ENCODE data around the gene CHST11. TPM values are rescaled to one million over a fixed set of nuclear protein-coding genes. Genes with fewer than 3 reads are reported as not detected.

CHST11 gene
- total RNA-seq, 1 experiment from 2014 or later = 6.7 TPM

DNA sequence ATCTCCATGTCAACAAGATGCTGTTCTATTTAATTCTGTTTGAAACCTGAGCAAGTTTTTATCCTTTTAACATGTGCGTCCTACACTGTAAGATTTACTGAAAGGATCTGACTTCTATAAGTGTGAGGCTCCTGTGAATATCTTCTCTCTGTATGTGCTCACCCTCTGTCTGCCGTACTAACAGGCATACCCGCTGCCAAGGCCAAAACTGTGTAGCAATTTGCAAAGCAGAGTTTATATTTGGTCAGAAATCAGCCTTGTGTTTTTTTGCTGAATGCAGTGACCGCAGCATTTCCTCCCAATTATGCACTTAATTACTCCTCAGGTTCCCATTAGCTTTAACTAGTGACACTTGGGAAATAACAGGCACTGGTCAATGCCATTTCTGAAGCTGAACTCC is 12.3 kb downstream of the CHST11 start:
- H3K18ac ChIP-seq (ENCODE audit: insufficient read length, low read depth, low read length) = no peak overlapping the region
- H3K4ac ChIP-seq (ENCODE audit: low read depth, low read length) = no peak overlapping the region
- H3K27me3 ChIP-seq (ENCODE audit: insufficient read depth, low read length) = no peaks in the 10 kb centered on the region
- Mint-ChIP-seq H3K27me3 (ENCODE audit: low read depth) (no peaks in the 10 kb centered on the region; the same call in 1 of the 2 replicates), H3K36me3 (ENCODE audit: insufficient read depth in 1 of 3, low read depth in 3 of 3) (no peaks in the 10 kb centered on the region), H3K27ac (no peak overlapping the region), H3K4me1 (peaks cover 17 to 21% of the 10 kb centered on the region in 2 experiments), H3K9me3 (no peaks in the 10 kb centered on the region), H3K4me3 (no peak overlapping the region)
- H4K5ac ChIP-seq (ENCODE audit: insufficient read length, low read depth, low read length) = no peak overlapping the region
- no peak overlapping the region for H2BK12ac ChIP-seq (ENCODE audit: insufficient read length, low read depth, low read length)
- no peak overlapping the region for H3K14ac ChIP-seq (ENCODE audit: insufficient read depth, low read length)
- no peak overlapping the region for H2BK20ac ChIP-seq (ENCODE audit: low read depth, low read length, poor library complexity, severe bottlenecking)
- no peak overlapping the region for H3K9ac ChIP-seq (ENCODE audit: extremely low read depth, insufficient read length, low read length)
- H3K79me2 ChIP-seq (ENCODE audit: insufficient read depth, low read length) = no peaks in the 10 kb centered on the region; the same call in 1 of the 2 replicates
- TF ChIP-seq, protein P1, sequence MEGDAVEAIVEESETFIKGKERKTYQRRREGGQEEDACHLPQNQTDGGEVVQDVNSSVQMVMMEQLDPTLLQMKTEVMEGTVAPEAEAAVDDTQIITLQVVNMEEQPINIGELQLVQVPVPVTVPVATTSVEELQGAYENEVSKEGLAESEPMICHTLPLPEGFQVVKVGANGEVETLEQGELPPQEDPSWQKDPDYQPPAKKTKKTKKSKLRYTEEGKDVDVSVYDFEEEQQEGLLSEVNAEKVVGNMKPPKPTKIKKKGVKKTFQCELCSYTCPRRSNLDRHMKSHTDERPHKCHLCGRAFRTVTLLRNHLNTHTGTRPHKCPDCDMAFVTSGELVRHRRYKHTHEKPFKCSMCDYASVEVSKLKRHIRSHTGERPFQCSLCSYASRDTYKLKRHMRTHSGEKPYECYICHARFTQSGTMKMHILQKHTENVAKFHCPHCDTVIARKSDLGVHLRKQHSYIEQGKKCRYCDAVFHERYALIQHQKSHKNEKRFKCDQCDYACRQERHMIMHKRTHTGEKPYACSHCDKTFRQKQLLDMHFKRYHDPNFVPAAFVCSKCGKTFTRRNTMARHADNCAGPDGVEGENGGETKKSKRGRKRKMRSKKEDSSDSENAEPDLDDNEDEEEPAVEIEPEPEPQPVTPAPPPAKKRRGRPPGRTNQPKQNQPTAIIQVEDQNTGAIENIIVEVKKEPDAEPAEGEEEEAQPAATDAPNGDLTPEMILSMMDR (conservative IDR thresholded peaks at IDR 0.05) = no peak
- no peak overlapping the region for H2BK120ac ChIP-seq (ENCODE audit: low read depth, low read length, poor library complexity, severe bottlenecking)
- no peak overlapping the region for H2BK5ac ChIP-seq (ENCODE audit: insufficient read length, low read length)
- H2BK15ac ChIP-seq (ENCODE audit: low read depth, low read length) = no peak overlapping the region
- no peak overlapping the region for H3T11ph ChIP-seq (ENCODE audit: low read length)
- H3K9me3 ChIP-seq (ENCODE audit: control insufficient read depth, low read depth, low read length) = no peaks in the 10 kb centered on the region
- no peaks in the 10 kb centered on the region for H3K79me1 ChIP-seq (ENCODE audit: insufficient read depth, low read depth, low read length, poor library complexity, severe bottlenecking)
- H2AK5ac ChIP-seq (ENCODE audit: insufficient read length, low read length) = no peak overlapping the region
- H4K8ac ChIP-seq (replicated peaks; ENCODE audit: insufficient read length, low read depth, low read length) = no peak overlapping the region
- H2AFZ ChIP-seq (ENCODE audit: low read length) = no peak overlapping the region
- DNase-seq = no peak
- H3K23me2 ChIP-seq (ENCODE audit: insufficient read length, low read depth, low read length, poor library complexity, severe bottlenecking) = no peaks in the 10 kb centered on the region
- no peak overlapping the region for H3K56ac ChIP-seq (ENCODE audit: insufficient read length, low read depth, low read length)
- no peak overlapping the region for H3K27ac ChIP-seq (ENCODE audit: insufficient read length, low read depth, low read length)
- no peak overlapping the region for H3K4me2 ChIP-seq (ENCODE audit: insufficient read depth, insufficient read length, low read length)
- H3K23ac ChIP-seq (ENCODE audit: insufficient read length, low read depth, low read length) = no peak overlapping the region
- H3K4me1 ChIP-seq (ENCODE audit: insufficient read depth, low read length) = no peaks in the 10 kb centered on the region; the same call in 1 of the 2 replicates
- no peaks in the 10 kb centered on the region for H4K20me1 ChIP-seq (ENCODE audit: control insufficient read depth, insufficient read depth, insufficient read length)
- no peak overlapping the region for H4K91ac ChIP-seq (ENCODE audit: insufficient read length, low read depth, low read length)
- WGBS (ENCODE audit: extremely low coverage, insufficient read length, low lambda C conversion rate) = no CpG with 5 or more reads among the region's 4 CpGs
